Erythroblast (primary cell): ENCODE measurements around the gene EFNA3.

Experiments
- GATA1 ChIP-seq: IDR thresholded peaks from 2 replicates; pipeline ENCODE4 v1.6.1; 2011; ENCODE audit warnings: low read depth, mild to moderate bottlenecking, control low read depth, low read length, moderate library complexity
- POLR2A ChIP-seq: IDR thresholded peaks from 2 replicates; pipeline ENCODE4 v1.6.1; 2011; ENCODE audit warnings: mild to moderate bottlenecking, low read length

- TF ChIP-seq POLR2A (no peak), GATA1 (no peak)
Observed at GRCh38 chr1:155039308-155039669, 39.3 kb upstream of the EFNA3 start.
